Suprapubic skin (tissue), 4 donors: ENCODE data around the gene TAF1D. TPM values are rescaled to one million over a fixed set of nuclear protein-coding genes. Genes with fewer than 3 reads are reported as not detected.
"Not testable (repeated sequence)": the region's sequence is repeated elsewhere in the genome, so short reads cannot be mapped to it uniquely, and the experiment has no call there.

ENCODE experiments used
- DNase-seq, 2 donors: peaks; one replicate each; pipeline ENCODE4 v3.0.0-alpha.2; 2019; ENCODE audit warnings: low spot score in 2 of 2
- H3K27ac ChIP-seq: fragments of 200-600 bp; sonication (generic); one replicate; pipeline ENCODE4 v1.5.1; 2019
- H3K27me3 ChIP-seq: fragments of 200-600 bp; sonication (generic); one replicate; pipeline ENCODE4 v1.5.1; 2019
- H3K36me3 ChIP-seq: fragments of 200-600 bp; sonication (generic); one replicate; pipeline ENCODE4 v1.5.1; 2019
- H3K4me1 ChIP-seq: fragments of 200-600 bp; sonication (generic); one replicate; pipeline ENCODE4 v1.5.1; 2019
- H3K4me3 ChIP-seq: fragments of 200-600 bp; sonication (generic); one replicate; pipeline ENCODE4 v1.5.1; 2019; ENCODE audit warnings: mild to moderate bottlenecking
- H3K9me3 ChIP-seq: fragments of 200-600 bp; sonication (generic); one replicate; pipeline ENCODE4 v1.5.1; 2019
- EP300 ChIP-seq: sonication (generic); formaldehyde crosslinking; IDR thresholded peaks from one replicate; pipeline ENCODE4 v1.6.1; 2017; ENCODE audit warnings: antibody characterized with exemption
- POLR2A ChIP-seq, 2 donors: fragments of 450-650 bp; IDR thresholded peaks; one replicate each; pipeline ENCODE4 v1.6.1; 2017; ENCODE audit warnings: antibody characterized with exemption in 2 of 2, mild to moderate bottlenecking in 2 of 2, moderate library complexity in 2 of 2
- POLR2AphosphoS5 ChIP-seq, 3 donors: sonication (generic); formaldehyde crosslinking; IDR thresholded peaks; one replicate each; pipeline ENCODE4 v1.6.1; 2017; ENCODE audit warnings: antibody characterized with exemption in 3 of 3
- WGBS: methylation state at CpG from one replicate; pipeline ENCODE4 v1.1.5; 2018; 5-methylcytosine and 5-hydroxymethylcytosine counted together
- total RNA-seq, 4 donors: library from RNA; depleted of rRNA; stranded (reverse); fragments of >200 nt; gene quantifications; one replicate each; pipeline ENCODE4 v1.1.0, GENCODE V29; 2016
- TF ChIP-seq, protein P1 (sequence below), 2 donors: fragments of 200-600 bp in 1 of 2; fragments of 450-650 bp in 1 of 2; sonication (generic) in 1 of 2; IDR thresholded peaks; one replicate each; pipeline ENCODE4 v1.5.1; 2016 to 2019; ENCODE audit warnings: antibody characterized with exemption in 2 of 2, mild to moderate bottlenecking in 1 of 2, moderate library complexity in 1 of 2

TAF1D gene
- total RNA-seq, 4 donors from 2014 or later: 53.5 to 142 (median 81.1) TPM

DNA sequence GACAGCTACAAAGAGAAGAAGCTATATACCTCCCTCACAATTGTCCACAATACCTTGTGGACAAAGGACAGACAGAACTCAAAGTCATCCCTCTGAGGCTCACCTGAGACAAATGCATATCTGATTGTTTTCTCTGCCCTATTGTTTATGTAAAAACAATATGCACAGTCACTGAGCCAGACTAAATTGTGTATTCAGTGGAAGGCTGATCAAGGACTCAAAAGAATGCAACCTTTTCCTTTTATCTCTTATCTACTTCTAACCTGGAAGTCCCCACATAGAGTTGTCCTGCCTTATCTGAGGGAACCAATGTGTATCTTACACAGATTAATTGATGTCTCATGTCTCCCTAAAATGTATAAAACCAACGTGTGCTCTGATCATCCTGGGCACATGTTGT lies 28.9 kb upstream of the TAF1D start:
- TF ChIP-seq POLR2A (IDR thresholded peaks at IDR 0.05): no peak
- TF ChIP-seq POLR2AphosphoS5 (IDR thresholded peaks at IDR 0.05): no peak
- TF ChIP-seq EP300: no peak
- TF ChIP-seq, protein P1, sequence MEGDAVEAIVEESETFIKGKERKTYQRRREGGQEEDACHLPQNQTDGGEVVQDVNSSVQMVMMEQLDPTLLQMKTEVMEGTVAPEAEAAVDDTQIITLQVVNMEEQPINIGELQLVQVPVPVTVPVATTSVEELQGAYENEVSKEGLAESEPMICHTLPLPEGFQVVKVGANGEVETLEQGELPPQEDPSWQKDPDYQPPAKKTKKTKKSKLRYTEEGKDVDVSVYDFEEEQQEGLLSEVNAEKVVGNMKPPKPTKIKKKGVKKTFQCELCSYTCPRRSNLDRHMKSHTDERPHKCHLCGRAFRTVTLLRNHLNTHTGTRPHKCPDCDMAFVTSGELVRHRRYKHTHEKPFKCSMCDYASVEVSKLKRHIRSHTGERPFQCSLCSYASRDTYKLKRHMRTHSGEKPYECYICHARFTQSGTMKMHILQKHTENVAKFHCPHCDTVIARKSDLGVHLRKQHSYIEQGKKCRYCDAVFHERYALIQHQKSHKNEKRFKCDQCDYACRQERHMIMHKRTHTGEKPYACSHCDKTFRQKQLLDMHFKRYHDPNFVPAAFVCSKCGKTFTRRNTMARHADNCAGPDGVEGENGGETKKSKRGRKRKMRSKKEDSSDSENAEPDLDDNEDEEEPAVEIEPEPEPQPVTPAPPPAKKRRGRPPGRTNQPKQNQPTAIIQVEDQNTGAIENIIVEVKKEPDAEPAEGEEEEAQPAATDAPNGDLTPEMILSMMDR (IDR thresholded peaks at IDR 0.05): no peak
- 29% methylated on average over 1 of the region's 1 CpG for WGBS
- H3K4me3 ChIP-seq: no peak overlapping the region

DNA sequence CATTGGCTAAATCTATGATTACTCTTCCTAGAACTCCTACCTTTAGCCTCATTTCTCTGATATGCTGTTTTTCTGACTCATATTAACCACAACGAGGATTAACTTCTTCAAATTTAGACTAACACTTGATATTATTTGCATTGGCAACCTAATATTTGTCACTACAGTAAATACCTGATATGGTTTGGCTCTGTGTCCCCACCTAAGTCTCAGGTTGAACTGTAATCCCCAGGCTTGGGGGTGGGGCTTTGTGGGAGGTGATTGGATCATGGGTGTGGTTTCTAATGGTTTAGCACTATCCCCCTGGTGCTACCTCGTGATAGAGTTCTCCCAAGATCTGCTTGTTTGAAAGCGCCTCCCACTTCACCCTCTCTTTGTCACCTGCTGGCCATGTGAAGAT lies 25.7 kb upstream of the TAF1D start:
- DNase-seq: no peak
- WGBS: 91% methylated on average over 2 of the region's 3 CpGs

More for the DNA sequence above, 28.9 kb upstream of the TAF1D start:
- Histone ChIP-seq H3K27me3 (no peaks in the 10 kb centered on the region), H3K27ac (no peak overlapping the region), H3K4me1 (no peaks in the 10 kb centered on the region), H3K9me3 (no peaks in the 10 kb centered on the region), H3K36me3 (no peaks in the 10 kb centered on the region)
- DNase-seq: no peak

DNA sequence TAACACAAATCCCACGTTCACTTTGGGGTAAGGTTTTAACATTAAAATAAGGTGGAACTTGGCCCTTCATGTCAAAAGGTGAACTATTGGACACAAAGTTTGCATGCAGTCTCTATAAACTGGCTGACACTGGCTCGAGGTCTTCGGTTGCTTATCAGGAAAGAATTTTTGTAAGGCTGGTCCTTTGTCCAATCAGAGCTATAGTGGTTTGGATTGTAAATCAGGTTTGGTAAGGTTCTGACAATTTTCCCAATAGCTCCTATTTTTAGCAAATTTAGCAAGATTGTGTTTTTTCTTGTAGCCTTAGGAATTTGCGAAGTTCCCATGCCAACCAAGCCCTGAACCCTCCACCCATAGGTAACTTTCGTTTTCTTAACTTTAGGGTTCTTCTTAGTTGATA lies 25.2 kb upstream of the TAF1D start:
- 69% methylated on average over 5 of the region's 5 CpGs for WGBS
- no peak for DNase-seq
- no peak overlapping the region for H3K27ac ChIP-seq
- H3K4me1 ChIP-seq: no peaks in the 10 kb centered on the region
- no peak overlapping the region for H3K4me3 ChIP-seq
- H3K9me3 ChIP-seq: no peaks in the 10 kb centered on the region
- TF ChIP-seq EP300 (no peak), POLR2A (IDR thresholded peaks at IDR 0.05) (no peak), POLR2AphosphoS5 (IDR thresholded peaks at IDR 0.05) (no peak)
- TF ChIP-seq, protein P1 (IDR thresholded peaks at IDR 0.05): no peak
- peaks cover 30% of the 10 kb centered on the region for H3K36me3 ChIP-seq
- H3K27me3 ChIP-seq: no peaks in the 10 kb centered on the region

More for the DNA sequence above, 25.7 kb upstream of the TAF1D start:
- TF ChIP-seq POLR2AphosphoS5 (IDR thresholded peaks at IDR 0.05) (no peak), POLR2A (IDR thresholded peaks at IDR 0.05) (no peak), EP300 (no peak)
- TF ChIP-seq, protein P1 (IDR thresholded peaks at IDR 0.05): no peak
- Histone ChIP-seq H3K27ac (no peak overlapping the region), H3K27me3 (no peaks in the 10 kb centered on the region), H3K36me3 (peaks cover 25% of the 10 kb centered on the region), H3K4me3 (no peak overlapping the region), H3K9me3 (no peaks in the 10 kb centered on the region), H3K4me1 (no peaks in the 10 kb centered on the region)

DNA sequence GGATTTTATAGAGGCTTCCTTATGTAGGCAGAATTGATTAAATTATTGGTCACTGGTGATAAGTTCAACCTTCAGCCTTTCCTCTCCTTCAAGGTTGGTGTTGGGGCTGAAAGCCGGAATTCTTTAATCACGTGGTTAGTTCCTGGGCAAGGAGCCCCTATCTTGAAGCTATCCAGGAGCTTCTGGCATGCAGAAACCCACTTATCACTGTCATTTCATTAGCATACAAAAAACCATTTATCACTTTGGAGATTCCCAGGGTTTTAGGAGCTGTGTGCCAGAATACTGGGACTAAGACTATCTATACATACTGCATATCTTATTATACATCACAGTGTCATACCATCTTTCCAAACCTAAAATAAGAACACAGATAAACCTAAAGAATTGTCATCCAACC lies 24.3 kb upstream of the TAF1D start:
- H3K36me3 ChIP-seq: peaks cover 40% of the 10 kb centered on the region
- H3K9me3 ChIP-seq: no peaks in the 10 kb centered on the region
- no peak overlapping the region for H3K27ac ChIP-seq
- no peak for DNase-seq
- H3K27me3 ChIP-seq: no peaks in the 10 kb centered on the region
- H3K4me3 ChIP-seq: no peak overlapping the region
- 68% methylated on average over 2 of the region's 2 CpGs for WGBS
- TF ChIP-seq POLR2A (IDR thresholded peaks at IDR 0.05) (no peak), EP300 (no peak), POLR2AphosphoS5 (IDR thresholded peaks at IDR 0.05) (no peak)
- TF ChIP-seq, protein P1 (IDR thresholded peaks at IDR 0.05): no peak
- H3K4me1 ChIP-seq: no peaks in the 10 kb centered on the region

DNA sequence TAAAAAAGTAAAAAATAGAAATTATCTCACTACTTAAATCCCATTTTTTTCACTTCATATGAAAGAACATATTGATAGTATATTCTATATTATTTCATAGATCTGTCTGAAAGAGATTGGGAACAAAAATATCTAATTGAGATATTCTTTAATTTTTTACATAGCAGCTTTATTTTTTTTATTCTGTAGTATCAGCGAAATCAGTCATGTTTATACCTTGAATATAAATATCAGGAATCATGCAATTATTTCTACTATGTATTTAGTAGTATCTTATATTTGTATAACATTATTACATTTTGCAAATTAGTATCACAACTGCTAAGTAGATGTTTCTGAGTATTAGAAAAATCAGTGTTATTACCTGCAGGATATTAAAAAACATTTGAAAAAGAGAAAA lies 20.6 kb upstream of the TAF1D start:
- WGBS: 98% methylated on average over 1 of the region's 1 CpG
- no peak overlapping the region for H3K4me3 ChIP-seq
- H3K9me3 ChIP-seq: no peaks in the 10 kb centered on the region
- TF ChIP-seq POLR2A (IDR thresholded peaks at IDR 0.05): no peak
- TF ChIP-seq, protein P1 (IDR thresholded peaks at IDR 0.05): no peak
- TF ChIP-seq EP300: no peak
- no peak for TF ChIP-seq POLR2AphosphoS5 (IDR thresholded peaks at IDR 0.05)
- peaks cover 74% of the 10 kb centered on the region for H3K36me3 ChIP-seq
- no peaks in the 10 kb centered on the region for H3K27me3 ChIP-seq
- no peak overlapping the region for H3K27ac ChIP-seq
- DNase-seq: no peak
- H3K4me1 ChIP-seq: no peaks in the 10 kb centered on the region

DNA sequence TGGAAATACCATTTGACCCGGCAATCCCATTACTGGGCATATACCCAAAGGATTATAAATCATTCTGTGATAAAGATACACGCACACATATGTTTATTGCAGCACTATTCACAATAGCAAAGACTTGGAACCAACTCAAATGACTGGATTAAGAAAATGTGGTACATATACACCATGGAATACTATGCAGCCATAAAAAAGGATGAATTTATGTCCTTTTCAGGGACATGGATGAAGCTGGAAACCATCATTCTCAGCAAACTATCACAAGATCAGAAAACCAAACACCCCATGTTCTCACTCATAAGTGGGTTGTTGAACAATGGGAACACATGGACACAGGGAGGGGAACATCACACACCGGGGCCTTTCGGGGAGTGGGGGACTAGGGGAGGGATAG lies 17.8 kb upstream of the TAF1D start:
- not testable (repeated sequence) for DNase-seq, H3K4me1 ChIP-seq, H3K27me3 ChIP-seq, H3K9me3 ChIP-seq, H3K27ac ChIP-seq, H3K4me3 ChIP-seq
- H3K36me3 ChIP-seq: peaks cover 76% of the 10 kb centered on the region
- WGBS: 85% methylated on average over 4 of the region's 4 CpGs
